ENCODE data around the gene ZNF230.
A peak's percentile ranks its signal among the peaks of the same experiment; 100 is the strongest.

The ZNF230 gene

DNA sequence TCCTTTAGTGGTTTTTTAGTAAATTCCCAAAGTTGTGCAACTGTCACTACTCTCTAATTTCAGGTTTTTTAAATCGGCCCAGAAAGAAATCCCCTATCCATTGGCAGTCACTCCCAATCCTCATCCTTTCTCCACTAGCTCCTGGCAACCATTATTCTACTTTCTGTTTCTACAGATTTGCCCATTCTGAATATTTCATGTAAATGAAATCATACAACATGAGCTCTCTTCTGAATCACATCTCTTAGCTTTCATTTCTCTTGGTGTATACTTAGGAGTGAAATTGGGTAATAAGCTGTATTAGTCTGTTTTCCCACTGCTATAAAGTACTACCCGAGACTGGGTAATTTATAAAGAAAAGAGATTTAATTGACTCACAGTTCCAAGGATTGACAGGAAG is 39.4 kb downstream of the ZNF230 start:
- DNase-seq (ENCODE audit: low read depth), result no peak

DNA sequence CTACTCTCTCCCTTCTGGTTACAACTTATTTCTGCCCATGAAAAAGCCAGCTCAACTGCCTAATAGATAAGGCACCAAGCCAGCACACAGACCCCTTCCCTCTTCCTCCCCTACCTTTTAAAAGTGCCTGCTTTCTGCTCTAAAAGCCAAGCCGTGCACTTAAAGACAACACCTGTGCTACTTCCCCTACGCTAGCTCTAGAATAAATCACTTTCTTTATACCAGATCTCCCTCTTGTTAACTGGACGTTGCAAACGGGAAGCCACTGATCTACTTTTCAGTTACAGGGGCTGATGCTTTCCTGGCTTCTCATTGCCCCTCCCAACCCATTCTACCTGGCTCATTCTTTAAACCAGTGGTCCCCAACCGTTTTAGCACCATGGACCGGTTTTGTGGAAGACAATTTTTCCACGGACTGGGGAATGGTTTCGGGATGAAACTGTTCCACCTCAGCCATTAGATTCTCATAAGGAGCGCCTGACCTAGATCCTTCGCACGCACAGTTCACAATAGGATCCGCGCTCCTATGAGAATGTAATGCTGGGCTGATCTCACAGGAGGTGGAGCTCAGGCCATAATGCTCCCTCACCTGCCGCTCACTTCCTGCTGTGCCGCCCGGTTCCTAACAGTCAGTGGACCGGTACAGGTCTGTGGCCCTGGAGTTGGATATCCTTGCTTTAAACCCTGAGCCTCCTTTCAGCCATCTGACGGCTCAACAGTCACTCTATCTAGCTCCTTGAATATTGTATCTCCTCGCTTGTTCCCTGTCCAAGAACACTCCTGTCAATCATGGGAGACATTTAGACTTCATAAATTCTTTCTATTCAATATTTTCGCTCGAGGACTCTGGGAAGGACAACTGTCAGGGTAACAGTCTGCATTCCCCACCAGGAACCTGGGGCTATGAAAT is 48.2 kb downstream of the ZNF230 start:
- no peak for DNase-seq (ENCODE audit: low read depth)

DNA sequence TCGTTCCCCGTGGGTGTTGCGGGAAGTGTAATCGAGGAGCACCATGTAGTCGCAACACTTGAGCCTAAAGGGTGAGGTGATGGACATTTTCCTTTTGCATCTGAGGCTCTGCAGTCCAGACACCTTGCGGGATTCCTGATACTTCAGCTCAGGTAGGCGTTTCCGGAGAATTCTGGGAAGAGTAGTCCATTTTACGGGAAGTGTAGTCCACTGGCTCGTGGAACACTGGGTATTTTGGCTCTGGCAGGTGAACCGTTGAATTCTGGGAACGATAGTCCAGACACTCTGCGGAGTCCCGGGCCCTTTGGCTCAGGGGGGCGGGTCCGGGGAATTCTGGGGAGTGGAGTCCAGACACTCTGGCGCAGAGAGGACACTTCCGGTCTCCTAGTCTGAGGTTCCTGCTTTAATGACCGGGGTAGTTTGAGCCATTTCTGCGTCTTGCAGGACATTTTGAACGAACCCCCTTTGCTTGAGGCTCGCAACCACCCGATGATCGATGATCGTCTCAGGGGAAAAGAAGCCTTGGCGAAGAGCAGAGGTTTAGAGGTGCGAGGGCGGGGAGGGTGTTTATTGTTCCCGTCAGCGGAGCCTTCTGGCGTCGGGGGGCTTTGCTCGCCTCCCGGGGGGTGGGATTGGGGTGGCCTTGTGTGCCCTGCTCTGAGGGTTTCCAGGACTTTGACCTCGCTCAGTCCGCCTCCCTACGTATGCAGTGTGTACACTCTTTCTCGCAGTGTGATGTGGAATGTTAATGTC is 49.1 kb downstream of the ZNF230 start, which contains the start of gene ZNF223:
TSS of gene ZNF223 (plus strand) at position 387 of the 753 bp plus-strand sequence. CDS start 3,141 bp downstream, outside the sequence.
- peak; percentile 50 for DNase-seq (ENCODE audit: low read depth)

DNA sequence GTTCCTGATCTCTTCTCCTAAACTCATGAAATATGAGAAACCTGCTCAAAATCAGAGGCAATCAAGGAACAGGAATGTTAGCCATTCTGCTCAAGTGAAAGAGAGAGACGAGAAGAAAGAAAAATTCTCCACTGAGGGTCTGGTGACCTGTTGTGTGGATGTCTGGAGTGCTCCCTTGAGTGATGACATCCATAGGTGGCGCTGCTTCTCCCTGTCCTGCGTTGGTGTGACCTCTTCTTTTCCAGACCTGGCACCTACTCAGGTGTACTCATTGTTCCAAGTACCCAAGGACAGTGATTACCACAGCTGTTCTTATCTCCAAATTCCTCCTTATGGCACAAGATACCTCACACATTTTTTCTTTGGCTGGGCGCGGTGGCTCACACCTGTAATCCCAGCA is 53.1 kb downstream of the ZNF230 start:
- no peak for DNase-seq (ENCODE audit: low read depth)

DNA sequence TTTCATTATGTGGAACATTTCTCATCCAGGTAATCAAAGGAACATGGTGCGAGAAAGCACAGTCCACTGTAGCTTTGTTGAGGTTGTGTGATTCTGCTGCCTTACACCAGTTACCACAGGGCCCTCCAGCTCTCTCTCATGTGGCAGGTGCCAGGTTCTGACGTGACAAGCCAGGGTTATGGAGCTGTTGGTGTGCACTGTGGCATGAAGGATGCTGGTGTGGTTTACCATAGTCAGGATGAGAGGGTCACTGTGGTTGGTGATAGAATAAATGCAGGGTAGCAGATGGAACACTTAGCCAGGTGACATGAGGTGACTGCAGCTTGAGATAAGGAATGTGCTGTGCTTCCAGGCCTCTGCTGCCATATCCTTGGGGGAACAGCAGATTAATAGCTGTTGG is 56.5 kb downstream of the ZNF230 start:
- DNase-seq (ENCODE audit: low read depth), result no peak

DNA sequence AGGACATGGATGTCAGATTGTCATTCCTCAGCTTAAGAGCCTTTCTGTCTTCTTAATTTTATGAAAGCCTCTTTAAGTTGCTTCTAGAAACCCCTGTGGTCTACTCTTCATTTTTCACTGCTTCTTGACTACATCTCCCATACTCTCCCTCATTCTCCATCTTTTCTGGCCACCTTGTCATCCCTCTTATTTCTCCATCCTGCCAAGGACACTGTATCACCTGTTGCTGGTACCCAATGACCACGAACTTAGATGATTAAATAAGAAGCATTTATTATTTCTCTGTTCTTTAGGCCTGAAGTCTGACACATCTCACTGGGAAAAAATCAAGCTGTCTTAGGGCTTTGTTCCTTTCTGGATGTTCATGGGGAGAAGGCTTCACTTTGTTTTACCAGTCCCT is 58.3 kb downstream of the ZNF230 start:
- no peak for DNase-seq (ENCODE audit: low read depth)
